ENCODE results near the gene RETREG3. TPM values are rescaled to one million over a fixed set of nuclear protein-coding genes. Genes with fewer than 3 reads are reported as not detected.
A peak's percentile ranks its signal among the peaks of the same experiment; 100 is the strongest.

Gene RETREG3
- total and polyA plus RNA-seq, 9 of the 15 experiments (the other 6 are each of a cell fraction or from before 2014, with no cell fraction given) = 4.1 to 39.0 (median 16.9) TPM

- TF ChIP-seq AFF4 (CRISPR knock-in tag; IDR thresholded peaks at IDR 0.05) (peak; percentile 93), ZBTB2 (IDR thresholded peaks at IDR 0.05) (peak; percentile 21; the same call in 1 of the 2 replicates), ARNT (IDR thresholded peaks at IDR 0.05) (no peak; a peak in 1 of 4 replicates), TEAD1 (CRISPR knock-in tag; IDR thresholded peaks at IDR 0.05) (no peak), FOXK2 (conservative IDR thresholded peaks at IDR 0.05 in 1 of 2, IDR thresholded peaks at IDR 0.05 in 1 of 2; ENCODE audit: low read depth in 2 of 2) (no peak), ZNF717 (CRISPR knock-in tag; IDR thresholded peaks at IDR 0.05) (no peak), KAT2B (IDR thresholded peaks at IDR 0.05; ENCODE audit: low read depth, low read length) (no peak), CHD1 (IDR thresholded peaks at IDR 0.05; ENCODE audit: low read length) (no peak), OTX1 (CRISPR knock-in tag; IDR thresholded peaks at IDR 0.05) (no peak), ZC3H11A (IDR thresholded peaks at IDR 0.05; ENCODE audit: low read depth, low read length) (no peak), ZBTB40 (IDR thresholded peaks at IDR 0.05) (peak; percentile 97), ZBTB40 (CRISPR knock-in tag; IDR thresholded peaks at IDR 0.05) (no peak), POLR2B (IDR thresholded peaks at IDR 0.05; ENCODE audit: low read depth, partially characterized antibody) (peak; percentile 86), TSC22D4 (tag; IDR thresholded peaks at IDR 0.05) (no peak)
These were observed 31.5 kb downstream of the RETREG3 start, which contains the start of gene PSMC3IP (continued) for GRCh38 chr17:42577532-42578281.
